ENCODE data around the gene SMDT1. TPM values are rescaled to one million over a fixed set of nuclear protein-coding genes. Genes with fewer than 3 reads are reported as not detected.

SMDT1 gene
- total RNA-seq = 3.9 and 4.2 TPM in 2 replicates

GRCh38 chr22:42079319-42080251 is at the start of gene SMDT1:
TSS of gene SMDT1 (plus strand) at chr22:42079700. CDS start at chr22:42079769, 69 bp downstream.

GRCh38 chr22:42070517-42071422 is 8.7 kb upstream of the SMDT1 start, which contains the start of gene NAGA:
TSS of gene NAGA (minus strand) at chr22:42070812. CDS start at chr22:42070297, 515 bp downstream.

GRCh38 chr22:42074132-42074811 is 5.2 kb upstream of the SMDT1 start, which contains the start of gene PHETA2:
TSS of gene PHETA2 (plus strand) at chr22:42074248. CDS start at chr22:42077294, 3,046 bp downstream.

GRCh38 chr22:42090596-42091454 is 11.3 kb downstream of the SMDT1 start, which contains the start of gene NDUFA6:
TSS of gene NDUFA6 (minus strand) at chr22:42090772. CDS start at chr22:42090744, 28 bp downstream.

GRCh38 chr22:42130639-42131431 is 51.3 kb downstream of the SMDT1 start, which contains the start of gene CYP2D6:
TSS of gene CYP2D6 (minus strand) at chr22:42130810. CDS start at chr22:42130791, 19 bp downstream.

Small RNA genes within 50 kb of the gene (small RNA-seq; reads per million reads assigned to genes)
- gene SNORD13P1 = not detected

Other genes starting within 250 kb of the SMDT1 start
- gene SREBF2, start 246.6 kb upstream of the SMDT1 start, total RNA-seq = 38.1 and 75.9 TPM in 2 replicates
- not detected in 2 replicates for gene SHISA8, start 164.6 kb upstream of the SMDT1 start, total RNA-seq
- gene TNFRSF13C, start 152.9 kb upstream of the SMDT1 start, total RNA-seq = 0.39 TPM in 1 of 2 replicates, not detected in the other
- gene CENPM, start 132.5 kb upstream of the SMDT1 start, total RNA-seq = 5.5 and 14.9 TPM in 2 replicates
- gene SEPTIN3, start 110.3 kb upstream of the SMDT1 start, total RNA-seq = under 0.01 TPM in 1 of 2 replicates, not detected in the other
- gene WBP2NL, start 80.9 kb upstream of the SMDT1 start, total RNA-seq = 1.2 TPM in 2 replicates
- gene NAGA, start 8.9 kb upstream of the SMDT1 start, total RNA-seq = 61.6 and 67.2 TPM in 2 replicates
- gene PHETA2, start 5.5 kb upstream of the SMDT1 start, total RNA-seq = 29.4 and 42.0 TPM in 2 replicates
- 29.8 and 42.7 TPM in 2 replicates for gene NDUFA6, start 11.1 kb downstream of the SMDT1 start, total RNA-seq
- 0.33 and 0.79 TPM in 2 replicates for gene CYP2D6, start 51.1 kb downstream of the SMDT1 start, total RNA-seq
- 26.7 and 37.1 TPM in 2 replicates for gene TCF20, start 191.0 kb downstream of the SMDT1 start, total RNA-seq

All from placental epithelial cell (primary cell).